Endodermal cell (in vitro differentiated cells): ENCODE data around the gene TSEN15. TPM values are rescaled to one million over a fixed set of nuclear protein-coding genes. Genes with fewer than 3 reads are reported as not detected.
"Not testable (repeated sequence)": the region's sequence is repeated elsewhere in the genome, so short reads cannot be mapped to it uniquely, and the experiment has no call there.

Experiments used
- DNase-seq: peaks from one replicate; pipeline ENCODE4 v3.0.0-alpha.2; 2017
- H3K27ac ChIP-seq: 2 replicates; pipeline ENCODE4 v1.5.1; 2013; ENCODE audit warnings: mild to moderate bottlenecking, low read depth, low read length, moderate library complexity
- H3K27me3 ChIP-seq: 2 replicates; pipeline ENCODE4 v1.6.1; 2013; ENCODE audit warnings: mild to moderate bottlenecking, low read length, moderate library complexity; ENCODE audit not compliant: insufficient read depth, control insufficient read depth, poor library complexity, severe bottlenecking
- H3K36me3 ChIP-seq: 2 replicates; pipeline ENCODE4 v1.7.0; 2013; ENCODE audit warnings: mild to moderate bottlenecking, low read length, moderate library complexity; ENCODE audit not compliant: control insufficient read depth, insufficient read depth
- H3K4me1 ChIP-seq: one replicate; pipeline ENCODE4 v1.7.0; 2013; ENCODE audit warnings: low read length; ENCODE audit not compliant: control insufficient read depth, insufficient read depth
- H3K4me3 ChIP-seq: 2 replicates; pipeline ENCODE4 v1.5.1; 2013; ENCODE audit warnings: mild to moderate bottlenecking, low read length, moderate library complexity
- H3K9ac ChIP-seq: 2 replicates; pipeline ENCODE4 v1.6.1; 2013; ENCODE audit warnings: mild to moderate bottlenecking, low read length, moderate library complexity; ENCODE audit not compliant: poor library complexity, severe bottlenecking; ENCODE audit errors: extremely low read depth
- H3K9me3 ChIP-seq: 2 replicates; pipeline ENCODE4 v1.6.1; 2013; ENCODE audit warnings: mild to moderate bottlenecking, low read length, moderate library complexity; ENCODE audit not compliant: control insufficient read depth
- H3K27ac Mint-ChIP-seq: 2 replicates; pipeline ENCODE4 v1.8.0; 2020; ENCODE audit warnings: mixed read lengths
- H3K27me3 Mint-ChIP-seq: 2 replicates; pipeline ENCODE4 v1.8.0; 2021; ENCODE audit warnings: mild to moderate bottlenecking, mixed read lengths; ENCODE audit not compliant: insufficient read depth
- H3K36me3 Mint-ChIP-seq: 2 replicates; pipeline ENCODE4 v1.8.0; 2020; ENCODE audit warnings: low read depth, mixed read lengths
- H3K4me1 Mint-ChIP-seq: 2 replicates; pipeline ENCODE4 v1.8.0; 2020; ENCODE audit warnings: mixed read lengths
- H3K4me3 Mint-ChIP-seq: 2 replicates; pipeline ENCODE4 v1.8.0; 2020; ENCODE audit warnings: mild to moderate bottlenecking, moderate library complexity, mixed read lengths
- H3K9me3 Mint-ChIP-seq: 2 replicates; pipeline ENCODE4 v1.8.0; 2020; ENCODE audit warnings: mild to moderate bottlenecking, mixed read lengths
- CTCF ChIP-seq: fragments of 200-600 bp; sonication (generic); conservative IDR thresholded peaks from 2 replicates; pipeline ENCODE4 v1.5.0; 2021; ENCODE audit warnings: antibody characterized with exemption, mild to moderate bottlenecking
- WGBS, 2 experiments: methylation state at CpG; one replicate each; pipeline versions ENCODE4 v1.1.5 to v1.1.7; 2013; ENCODE audit warnings: missing lambda C conversion rate in 2 of 2, mixed read lengths in 1 of 2; ENCODE audit not compliant: insufficient coverage in 1 of 2, insufficient read length in 1 of 2; 5-methylcytosine and 5-hydroxymethylcytosine counted together
- total RNA-seq, 2 donors: library from RNA; stranded (reverse); fragmentation: NEBNext Ultra II Directional in 1 of 2; extraction: Animal tissue kit (Norgen Biotek cat#: 25700) in 1 of 2; gene quantifications; 2 replicates in 1 of 2; 3 replicates in 1 of 2; pipeline ENCODE4 v1.2.1, GENCODE V29; 2021

TSEN15 gene
- total RNA-seq, 2 donors from 2014 or later: 20.4 to 22.5 TPM

DNA sequence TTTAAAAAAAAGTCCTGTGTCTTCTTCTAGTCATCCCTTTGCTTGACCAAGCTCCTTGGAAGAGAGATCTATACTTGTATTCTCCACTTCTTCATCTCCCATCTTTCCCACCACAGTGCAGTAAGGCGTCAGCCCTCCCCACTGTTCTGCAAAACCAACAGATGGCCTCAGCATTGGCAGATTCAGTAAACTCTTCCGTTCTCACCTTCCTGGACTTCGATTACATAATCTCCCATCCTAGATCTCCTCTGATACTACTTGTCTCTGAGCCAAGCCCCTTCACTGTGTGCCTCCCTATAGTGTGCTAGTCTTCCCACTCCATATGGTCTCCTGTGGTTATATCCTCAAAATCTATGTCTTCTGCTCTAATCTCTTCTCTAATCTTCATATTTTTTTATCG is 12.4 kb upstream of the TSEN15 start:
- Mint-ChIP-seq H3K4me3 (no peak overlapping the region), H3K36me3 (no peaks in the 10 kb centered on the region), H3K27ac (no peak overlapping the region), H3K27me3 (peaks cover 55% of the 10 kb centered on the region), H3K9me3 (no peaks in the 10 kb centered on the region), H3K4me1 (peaks cover 8% of the 10 kb centered on the region)
- 90 to 91% methylated on average over 4 of the region's 4 CpGs for WGBS, 2 experiments
- no peak overlapping the region for H3K27ac ChIP-seq
- H3K36me3 ChIP-seq: no peaks in the 10 kb centered on the region
- TF ChIP-seq CTCF: no peak
- no peaks in the 10 kb centered on the region for H3K4me1 ChIP-seq
- no peak overlapping the region for H3K4me3 ChIP-seq
- H3K27me3 ChIP-seq: peaks cover 52% of the 10 kb centered on the region
- DNase-seq: no peak
- H3K9ac ChIP-seq: no peak overlapping the region
- H3K9me3 ChIP-seq: no peaks in the 10 kb centered on the region

DNA sequence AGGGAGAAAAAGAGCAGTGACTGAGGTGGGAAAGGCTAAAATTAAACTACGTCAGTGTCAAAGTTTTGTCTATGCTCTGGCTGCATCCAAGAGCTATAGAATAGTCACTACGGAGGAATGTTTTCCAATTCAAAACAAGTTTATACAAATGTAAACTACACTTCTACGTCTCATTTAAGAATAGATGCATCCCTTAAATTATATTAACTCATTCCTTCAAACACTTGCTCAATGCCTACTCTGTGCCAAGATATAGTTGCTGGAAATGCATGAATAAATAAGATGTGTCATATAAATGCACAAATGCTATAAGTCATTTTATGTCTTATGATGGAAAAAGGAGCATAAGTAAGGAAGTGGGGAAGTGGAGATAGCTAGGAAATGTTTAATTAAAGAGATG is 9.8 kb upstream of the TSEN15 start:
- H3K4me3 ChIP-seq: no peak overlapping the region
- 93 to 95% methylated on average over 2 to 3 of the region's 3 CpGs for WGBS, 2 experiments
- no peaks in the 10 kb centered on the region for H3K36me3 ChIP-seq
- no peak overlapping the region for H3K9ac ChIP-seq
- H3K4me1 Mint-ChIP-seq: peaks cover 2% of the 10 kb centered on the region
- H3K9me3 ChIP-seq: no peaks in the 10 kb centered on the region
- no peak overlapping the region for H3K27ac ChIP-seq
- H3K27me3 ChIP-seq: peaks cover 26% of the 10 kb centered on the region
- DNase-seq: no peak
- no peaks in the 10 kb centered on the region for H3K4me1 ChIP-seq
- no peaks in the 10 kb centered on the region for H3K9me3 Mint-ChIP-seq
- H3K36me3 Mint-ChIP-seq: no peaks in the 10 kb centered on the region
- TF ChIP-seq CTCF: no peak
- peaks cover 29% of the 10 kb centered on the region for H3K27me3 Mint-ChIP-seq
- H3K4me3 Mint-ChIP-seq: no peak overlapping the region
- H3K27ac Mint-ChIP-seq: no peak overlapping the region

DNA sequence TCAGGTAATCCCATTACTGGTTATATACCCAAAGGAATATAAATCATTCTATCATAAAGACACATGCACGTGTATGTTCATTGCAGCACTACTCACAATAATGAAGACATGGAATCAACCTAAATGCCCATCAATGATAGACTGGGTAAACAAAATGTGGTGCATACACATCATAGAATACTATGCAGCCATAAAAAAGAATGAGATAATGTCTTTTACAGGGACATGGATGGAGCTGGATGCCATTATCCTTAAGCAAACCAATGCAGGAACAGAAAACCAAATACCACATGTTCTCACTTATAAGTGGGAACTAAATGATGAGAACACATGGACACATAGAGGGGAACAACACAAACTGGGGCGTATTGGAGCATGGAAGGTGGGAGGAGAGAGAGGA is 8.2 kb upstream of the TSEN15 start:
- not testable (repeated sequence) for H3K27ac ChIP-seq, H3K4me1 ChIP-seq, H3K27ac Mint-ChIP-seq, H3K4me3 ChIP-seq, H3K9me3 ChIP-seq, H3K9me3 Mint-ChIP-seq, H3K36me3 Mint-ChIP-seq, H3K4me3 Mint-ChIP-seq, H3K9ac ChIP-seq, H3K36me3 ChIP-seq, DNase-seq
- peaks cover 13% of the 10 kb centered on the region for H3K4me1 Mint-ChIP-seq
- H3K27me3 ChIP-seq: peaks cover 12% of the 10 kb centered on the region
- H3K27me3 Mint-ChIP-seq: peaks cover 20% of the 10 kb centered on the region
- 95 to 100% methylated on average over 2 of the region's 2 CpGs for WGBS, 2 experiments
